HG02678 (cell line): ENCODE results near the gene PRELID3B.
A peak's percentile ranks its signal among the peaks of the same experiment; 100 is the strongest.
"Not testable (repeated sequence)": the region's sequence is repeated elsewhere in the genome, so short reads cannot be mapped to it uniquely, and the experiment has no call there.

Experiments used
- ATAC-seq: cut with Tn5 transposase; IDR thresholded peaks from one replicate; pipeline ENCODE4 v1.9.1; 2021; ENCODE audit warnings: mild to moderate bottlenecking, moderate library complexity; ENCODE audit not compliant: unreplicated experiment

PRELID3B gene

DNA sequence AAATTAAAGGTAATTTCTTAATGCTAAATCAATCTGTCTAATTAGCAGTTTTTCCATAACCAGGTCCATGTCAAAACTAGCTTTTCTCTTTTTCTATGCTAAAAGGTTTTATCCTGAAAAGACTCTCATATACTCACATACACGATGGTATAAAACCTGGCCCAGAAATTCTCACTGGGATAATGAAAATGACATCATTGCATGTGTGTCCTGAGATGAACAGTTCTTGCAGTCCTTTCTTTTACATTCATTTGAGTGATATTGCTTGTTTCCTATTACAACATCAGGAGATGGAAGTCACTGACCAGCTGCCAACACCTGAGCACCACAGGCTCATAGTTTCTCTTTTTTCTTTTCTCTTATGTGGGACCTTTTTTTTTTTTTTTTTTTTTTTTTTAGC lies 7.9 kb upstream of the PRELID3B start:
- no peak for ATAC-seq

- ATAC-seq = no peak
These were observed 6.1 kb upstream of the PRELID3B start for GRCh38 chr20:59048681-59049030.

DNA sequence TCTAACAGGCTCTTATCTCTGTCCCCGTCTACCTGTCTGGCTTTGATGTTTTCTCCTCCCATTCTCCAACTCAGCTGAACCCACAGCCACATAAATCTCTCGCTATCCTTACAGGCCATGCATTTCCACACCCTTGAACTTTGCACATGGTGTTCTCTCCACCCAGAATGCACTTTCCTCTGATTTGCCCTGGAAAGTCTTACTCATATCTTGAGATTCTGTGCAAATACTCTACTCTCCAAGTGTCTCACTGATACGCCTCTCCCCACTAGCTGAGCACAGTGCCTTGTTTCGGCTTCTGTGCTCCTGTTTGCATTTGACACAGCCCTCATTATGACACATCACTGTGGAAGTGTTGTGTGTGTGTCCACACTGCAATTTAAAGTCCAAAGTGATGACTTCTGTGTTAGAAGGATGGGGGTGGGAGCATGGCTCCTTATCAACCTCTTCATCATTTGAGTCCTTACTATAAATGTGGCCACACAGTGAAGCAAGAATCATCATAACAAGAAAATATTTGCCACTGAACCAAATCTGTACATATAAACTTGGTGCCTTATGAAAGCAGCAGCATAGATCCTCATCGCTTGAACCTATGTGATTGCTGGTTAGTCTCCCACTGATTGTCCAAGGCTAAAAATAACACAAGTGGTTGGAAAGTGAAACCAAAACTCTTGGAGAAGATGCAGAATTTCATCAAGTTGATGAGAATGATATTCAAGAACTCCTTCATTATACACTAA lies 5.5 kb upstream of the PRELID3B start:
- no peak for ATAC-seq

DNA sequence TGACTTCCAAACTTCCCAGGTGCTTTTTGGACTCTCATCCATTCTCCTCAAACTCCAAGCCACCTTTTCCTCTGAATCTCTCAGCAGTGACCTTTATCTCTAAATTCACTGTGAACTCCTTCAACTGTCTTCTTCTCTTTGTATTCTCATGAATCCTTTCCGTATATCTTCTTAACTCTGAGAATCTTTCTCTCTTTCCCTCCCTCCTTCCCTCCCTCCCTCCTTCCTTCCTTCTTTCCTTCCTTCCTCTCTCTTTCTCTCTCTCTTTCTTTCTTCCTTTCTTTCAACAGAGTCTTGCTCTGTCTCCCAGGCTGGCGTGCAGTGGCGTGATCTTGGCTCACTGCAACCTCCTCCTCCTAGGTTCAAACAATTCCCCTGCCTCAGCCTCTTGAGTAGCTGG lies 4.3 kb upstream of the PRELID3B start:
- ATAC-seq = no peak

DNA sequence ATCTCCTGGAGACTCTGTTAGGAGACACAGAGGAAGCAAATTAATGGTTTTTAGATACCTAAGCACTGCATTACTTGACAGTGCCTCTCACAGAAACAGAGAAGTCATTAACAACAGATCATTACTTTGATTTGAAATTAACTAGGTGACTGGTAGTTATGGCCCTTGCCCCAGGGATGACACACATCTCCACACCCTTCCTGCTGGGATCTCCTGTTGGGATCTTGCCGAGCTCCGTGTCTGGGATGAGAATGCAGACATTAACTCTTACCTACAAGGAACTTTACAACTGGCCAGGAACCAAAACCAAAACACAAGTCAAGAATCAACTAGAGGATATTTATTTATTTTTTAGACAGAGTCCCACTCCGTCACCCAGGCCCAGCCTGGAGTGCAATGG lies 2.2 kb upstream of the PRELID3B start:
- ATAC-seq = no peak

DNA sequence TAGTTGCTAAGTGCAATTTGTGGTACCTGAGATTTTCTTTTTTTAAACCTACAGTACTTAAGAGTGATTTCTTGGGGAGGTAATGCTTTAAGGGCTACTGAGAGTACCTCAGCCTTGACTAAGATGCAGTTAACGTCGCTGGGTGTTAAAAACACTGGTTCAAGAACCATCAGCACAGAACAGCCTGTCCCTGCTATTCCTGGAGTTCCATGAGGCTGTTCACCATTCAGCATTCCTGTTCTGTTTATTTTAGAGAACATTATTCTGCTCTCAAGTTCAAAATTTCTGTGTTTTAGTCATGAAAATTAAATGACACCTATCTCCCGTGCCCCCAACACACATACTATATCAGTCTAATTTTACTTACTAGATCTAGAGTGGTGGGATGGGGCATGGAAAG lies 1.7 kb upstream of the PRELID3B start:
- ATAC-seq = no peak

DNA sequence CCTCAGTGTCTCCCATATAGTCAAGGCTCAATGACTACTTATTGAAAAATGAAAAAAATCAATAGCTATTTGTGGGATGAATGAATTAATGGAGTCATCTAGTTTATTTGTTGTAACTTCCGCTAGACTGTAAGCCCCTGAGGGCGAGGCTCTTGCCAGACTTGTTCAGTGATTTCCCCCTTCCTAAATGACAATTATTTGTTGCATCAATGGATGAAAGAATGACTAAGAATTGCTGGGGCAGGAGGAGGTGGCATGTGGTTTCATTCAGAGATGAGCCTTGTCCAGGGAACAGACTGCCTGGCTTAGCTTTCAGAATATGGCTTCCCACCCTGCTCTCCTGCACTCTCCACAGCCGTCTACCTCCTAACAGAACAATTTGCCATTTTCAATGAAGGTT lies 1.1 kb upstream of the PRELID3B start:
- ATAC-seq = no peak

- ATAC-seq = peak; percentile 92
These were observed 428 bp upstream of the PRELID3B start for GRCh38 chr20:59042796-59043631.

DNA sequence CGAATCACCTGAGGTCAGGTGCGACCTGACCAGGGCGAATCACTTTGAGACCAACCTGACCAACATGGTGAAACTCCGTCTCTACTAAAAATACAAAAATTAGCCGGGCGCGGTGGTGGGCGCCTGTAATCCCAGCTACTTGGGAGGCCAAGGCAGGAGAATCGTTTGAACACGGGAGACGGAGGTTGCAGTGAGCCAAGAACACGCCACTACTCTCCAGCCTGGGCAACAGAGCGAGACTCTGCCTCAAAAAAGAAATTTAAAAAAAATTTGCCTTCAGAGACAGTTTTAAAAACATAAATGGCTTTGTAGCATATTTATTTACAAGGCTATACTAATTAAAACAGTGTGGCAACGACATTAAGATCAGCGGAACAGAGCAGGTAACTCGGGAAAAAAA lies 1.1 kb downstream of the PRELID3B start:
- not testable (repeated sequence) for ATAC-seq

DNA sequence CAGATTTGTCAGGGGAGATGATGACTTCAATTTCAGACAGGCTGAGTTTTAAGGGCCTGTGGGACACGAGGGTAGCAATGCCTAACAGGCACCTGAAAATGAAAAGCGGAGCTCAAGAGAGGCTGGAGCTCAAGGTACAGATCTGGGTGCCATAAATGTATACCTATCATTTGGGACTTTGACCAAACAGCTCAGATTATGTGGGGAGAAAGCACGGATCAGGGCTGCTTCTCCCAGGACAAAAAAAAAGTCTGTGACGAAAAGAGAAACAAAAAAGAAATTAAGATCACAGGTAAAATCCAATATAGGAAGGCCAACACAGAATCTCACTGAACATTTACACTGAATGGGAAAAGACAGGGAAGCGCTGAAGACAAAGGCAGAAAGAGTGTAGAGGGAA lies 1.9 kb downstream of the PRELID3B start:
- no peak for ATAC-seq

DNA sequence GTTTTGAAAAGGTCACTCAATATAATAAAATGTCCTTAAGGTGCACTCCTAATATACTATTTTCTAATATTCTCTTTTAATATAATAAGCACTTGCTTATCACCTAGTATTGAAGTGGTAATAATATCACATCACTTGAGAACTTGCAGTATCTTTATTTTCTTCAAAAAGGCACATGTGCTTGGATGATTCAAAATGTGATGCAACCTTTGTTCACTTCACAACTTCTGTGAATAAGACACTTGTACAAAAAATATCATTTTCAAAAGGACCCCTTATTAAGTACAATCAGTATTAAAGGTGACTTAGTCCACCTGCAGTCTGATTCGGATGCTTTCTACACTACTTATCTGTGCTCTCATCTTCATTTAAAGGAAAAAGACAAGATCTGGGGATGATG lies 3.4 kb downstream of the PRELID3B start:
- no peak for ATAC-seq

GRCh38 chr20:59037386-59037785 lies 5.2 kb downstream of the PRELID3B start:
- ATAC-seq = no peak

DNA sequence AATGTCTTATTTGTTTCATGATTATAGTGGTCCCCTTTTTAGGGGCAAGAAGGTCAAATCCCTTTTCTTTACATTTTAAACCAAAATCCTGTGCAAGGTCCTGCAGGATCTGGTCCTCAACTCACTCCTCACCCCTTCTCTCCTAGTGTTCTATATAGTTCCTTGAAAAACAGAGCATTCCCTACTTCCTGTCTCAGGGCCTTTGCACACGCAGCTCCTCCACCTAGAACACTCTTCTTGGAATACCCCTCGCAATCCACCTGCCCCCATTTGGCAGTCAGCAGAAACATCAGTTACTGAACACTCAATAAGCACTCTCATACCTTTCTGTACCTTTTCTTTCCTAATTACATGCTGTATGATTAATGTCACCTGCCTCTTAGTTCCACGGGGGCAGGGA lies 7.2 kb downstream of the PRELID3B start:
- ATAC-seq = no peak

GRCh38 chr20:59033616-59034165 lies 8.9 kb downstream of the PRELID3B start:
- no peak for ATAC-seq

GRCh38 chr20:59033093-59033492 lies 9.5 kb downstream of the PRELID3B start:
- ATAC-seq = no peak

DNA sequence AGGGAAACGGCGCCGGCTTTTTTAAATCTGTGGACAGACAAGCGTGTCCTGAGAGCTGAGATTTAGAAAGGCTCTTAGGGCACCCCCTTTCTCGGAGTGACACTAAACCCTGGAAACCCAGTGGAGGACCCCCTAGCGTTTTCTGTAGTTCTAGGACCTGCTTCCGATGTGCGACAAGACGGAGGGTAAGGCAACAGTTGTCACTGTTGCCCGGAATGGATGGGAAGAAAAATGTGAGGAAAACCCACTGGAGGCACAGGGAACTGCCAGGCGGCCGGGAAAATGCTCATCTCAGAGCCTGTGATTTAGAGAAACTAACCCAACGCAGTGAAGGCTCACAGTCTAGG lies 9.9 kb downstream of the PRELID3B start:
- ATAC-seq = no peak

GRCh38 chr20:59032023-59032712 lies 10.4 kb downstream of the PRELID3B start, which contains the start of gene ATP5F1E:
ATP5F1E (minus strand) TSS chr20:59032335; CDS start chr20:59032251, 84 bp downstream.
- ATAC-seq = peak; percentile 96

DNA sequence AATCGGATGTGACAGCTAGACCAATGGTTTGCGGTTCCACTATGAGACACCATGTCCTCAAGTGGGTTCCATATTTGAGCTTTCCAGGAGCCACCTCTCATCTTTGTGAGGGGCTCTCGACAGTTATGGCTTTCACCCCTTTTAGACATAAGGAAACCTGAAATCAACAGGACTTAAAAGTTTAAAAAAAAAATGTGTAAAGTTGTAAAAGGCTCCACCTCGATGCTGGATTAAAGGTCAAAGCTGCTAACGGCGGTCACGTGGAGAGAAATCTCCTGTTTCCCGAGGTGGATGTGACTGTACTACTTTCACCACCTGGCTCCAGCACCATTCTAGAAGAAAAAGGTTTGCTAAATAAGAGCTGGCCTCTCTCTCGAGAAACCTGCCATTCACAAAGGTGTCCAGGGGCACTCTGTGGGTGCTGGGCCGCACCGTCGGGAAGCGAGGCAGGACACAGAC lies 11.0 kb downstream of the PRELID3B start:
- no peak for ATAC-seq

DNA sequence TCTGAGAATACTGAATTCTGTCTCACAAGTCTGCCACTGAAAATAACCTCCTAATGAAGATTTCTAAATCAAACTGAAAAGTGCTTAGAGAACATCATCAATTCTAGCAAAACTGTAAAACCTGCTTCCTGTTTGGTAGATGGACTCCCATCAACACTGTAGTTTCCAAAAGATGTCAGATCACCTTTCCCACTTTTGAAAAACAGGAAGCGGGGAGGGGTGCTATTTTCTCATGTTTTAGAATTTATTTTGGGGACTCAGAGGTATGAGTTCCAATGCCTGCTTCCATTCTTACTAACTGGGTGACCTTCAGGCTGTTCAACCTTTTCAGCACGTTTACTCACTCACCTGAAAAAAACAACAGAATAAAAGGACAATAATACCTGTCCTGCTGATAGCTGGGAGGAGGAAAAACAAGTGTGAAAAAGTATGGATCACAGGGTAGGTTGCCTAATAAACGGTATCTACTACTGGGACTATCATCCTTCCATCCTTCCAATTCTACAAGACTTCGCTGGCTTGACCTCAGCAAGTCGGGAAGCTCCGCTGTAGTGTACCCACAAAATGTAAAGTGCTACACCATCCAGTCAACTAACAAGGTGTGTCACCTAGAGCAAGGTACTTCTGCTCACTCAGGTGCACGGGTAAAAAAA lies 11.5 kb downstream of the PRELID3B start:
- no peak for ATAC-seq

DNA sequence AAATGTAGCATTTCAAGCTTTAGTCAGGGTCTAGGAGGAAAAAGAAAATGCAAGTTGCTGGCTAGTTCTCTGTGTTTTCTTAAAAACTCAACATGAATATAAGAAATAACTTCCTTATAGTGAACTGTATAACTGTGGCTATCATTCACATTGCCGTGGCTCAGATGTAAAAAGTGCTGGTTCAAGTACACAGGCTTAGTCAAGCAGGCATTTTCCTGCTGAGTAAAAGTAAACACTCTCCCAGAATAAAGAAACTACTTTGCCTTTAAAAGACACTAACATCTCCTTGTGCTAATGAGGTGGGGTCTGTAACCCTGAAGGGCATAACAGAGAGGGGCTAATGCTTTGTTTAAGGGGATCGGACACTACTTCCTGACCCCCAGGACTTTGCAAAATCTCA lies 13.8 kb downstream of the PRELID3B start:
- no peak for ATAC-seq

- ATAC-seq = no peak
These were observed 14.8 kb downstream of the PRELID3B start for GRCh38 chr20:59027741-59028320.
